IPS-18a (cell line): ENCODE results near the gene RANBP17.

ENCODE experiments used
- H3K27ac ChIP-seq: one replicate; pipeline ENCODE4 v1.5.1; 2013; ENCODE audit warnings: low read length
- H3K27me3 ChIP-seq: one replicate; pipeline ENCODE4 v1.6.1; 2013; ENCODE audit warnings: mild to moderate bottlenecking, low read length; ENCODE audit not compliant: control insufficient read depth, insufficient read depth
- H3K36me3 ChIP-seq: one replicate; pipeline ENCODE4 v1.6.1; 2013; ENCODE audit warnings: low read depth, low read length; ENCODE audit not compliant: control insufficient read depth
- H3K4me1 ChIP-seq: one replicate; pipeline ENCODE4 v1.6.1; 2013; ENCODE audit warnings: low read depth, low read length; ENCODE audit not compliant: control insufficient read depth
- H3K4me3 ChIP-seq: one replicate; pipeline ENCODE4 v1.5.1; 2013; ENCODE audit warnings: low read length
- H3K9ac ChIP-seq: one replicate; pipeline ENCODE4 v1.6.1; 2013; ENCODE audit warnings: mild to moderate bottlenecking, low read length, moderate library complexity
- H3K9me3 ChIP-seq: one replicate; pipeline ENCODE4 v1.6.1; 2013; ENCODE audit warnings: low read depth, low read length; ENCODE audit not compliant: control insufficient read depth

The RANBP17 gene

DNA sequence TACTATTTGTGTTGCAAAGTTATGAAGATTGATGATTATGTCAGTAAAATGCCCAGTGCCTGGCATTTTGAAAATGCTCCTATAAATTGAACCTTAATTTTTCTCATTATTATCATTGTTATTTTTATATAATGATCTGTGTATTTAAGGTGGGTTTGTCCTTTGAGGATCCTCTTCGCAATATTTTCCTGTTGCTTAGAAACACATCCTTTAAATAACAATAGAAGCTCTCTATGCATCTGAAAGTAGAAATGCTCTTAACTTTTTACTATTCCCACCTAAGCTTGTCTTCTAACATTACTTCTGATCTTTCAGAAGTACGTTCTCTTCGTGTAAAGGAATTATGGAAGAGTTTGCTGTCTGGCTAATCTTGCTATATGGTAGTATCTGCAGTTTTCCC is 232.5 kb downstream of the RANBP17 start:
- Histone ChIP-seq H3K27me3 (no peaks in the 10 kb centered on the region), H3K9ac (peak overlapping the region; percentile 45), H3K4me1 (peaks cover 14% of the 10 kb centered on the region), H3K4me3 (no peak overlapping the region), H3K9me3 (no peaks in the 10 kb centered on the region), H3K27ac (peak overlapping the region; percentile 52), H3K36me3 (no peaks in the 10 kb centered on the region)

- Histone ChIP-seq H3K27me3 (no peaks in the 10 kb centered on the region), H3K36me3 (no peaks in the 10 kb centered on the region), H3K4me3 (peak overlapping the region; percentile 21), H3K9ac (no peak overlapping the region), H3K9me3 (no peaks in the 10 kb centered on the region), H3K27ac (peak overlapping the region; percentile 47), H3K4me1 (peaks cover 12% of the 10 kb centered on the region)
Measured at GRCh38 chr5:171102877-171103610, 241.2 kb downstream of the RANBP17 start.

GRCh38 chr5:171107669-171108068 is 245.9 kb downstream of the RANBP17 start:
- no peak overlapping the region for H3K9ac ChIP-seq
- H3K27ac ChIP-seq: no peak overlapping the region
- no peaks in the 10 kb centered on the region for H3K36me3 ChIP-seq
- H3K27me3 ChIP-seq: no peaks in the 10 kb centered on the region
- H3K4me1 ChIP-seq: peaks cover 10% of the 10 kb centered on the region
- no peak overlapping the region for H3K4me3 ChIP-seq
- H3K9me3 ChIP-seq: no peaks in the 10 kb centered on the region

DNA sequence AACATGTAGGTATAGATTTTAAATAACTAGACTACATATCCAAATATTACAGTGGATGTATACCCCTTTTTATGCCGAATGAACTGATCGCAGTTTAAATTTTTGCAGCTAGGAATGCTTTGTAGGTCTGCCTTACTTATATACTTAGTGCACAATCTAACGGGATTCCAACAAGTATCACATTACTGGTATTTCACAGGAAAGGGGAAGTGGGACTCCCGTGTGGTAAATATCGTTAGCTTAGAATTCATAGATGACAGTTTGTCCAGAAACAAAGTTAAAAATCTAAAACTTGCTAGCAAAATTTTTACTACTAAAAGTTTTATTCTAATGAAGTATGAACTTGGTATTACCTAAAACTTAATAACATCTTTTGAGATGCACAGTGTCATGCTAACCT is 253.7 kb downstream of the RANBP17 start:
- no peaks in the 10 kb centered on the region for H3K27me3 ChIP-seq
- H3K4me3 ChIP-seq: no peak overlapping the region
- no peaks in the 10 kb centered on the region for H3K36me3 ChIP-seq
- no peak overlapping the region for H3K9ac ChIP-seq
- no peak overlapping the region for H3K27ac ChIP-seq
- no peaks in the 10 kb centered on the region for H3K4me1 ChIP-seq
- H3K9me3 ChIP-seq: no peaks in the 10 kb centered on the region

- no peaks in the 10 kb centered on the region for H3K36me3 ChIP-seq
- H3K9ac ChIP-seq: no peak overlapping the region
- no peaks in the 10 kb centered on the region for H3K9me3 ChIP-seq
- H3K27me3 ChIP-seq: no peaks in the 10 kb centered on the region
- no peak overlapping the region for H3K27ac ChIP-seq
- no peaks in the 10 kb centered on the region for H3K4me1 ChIP-seq
- no peak overlapping the region for H3K4me3 ChIP-seq
Measured at GRCh38 chr5:171116719-171117118, 254.9 kb downstream of the RANBP17 start.

DNA sequence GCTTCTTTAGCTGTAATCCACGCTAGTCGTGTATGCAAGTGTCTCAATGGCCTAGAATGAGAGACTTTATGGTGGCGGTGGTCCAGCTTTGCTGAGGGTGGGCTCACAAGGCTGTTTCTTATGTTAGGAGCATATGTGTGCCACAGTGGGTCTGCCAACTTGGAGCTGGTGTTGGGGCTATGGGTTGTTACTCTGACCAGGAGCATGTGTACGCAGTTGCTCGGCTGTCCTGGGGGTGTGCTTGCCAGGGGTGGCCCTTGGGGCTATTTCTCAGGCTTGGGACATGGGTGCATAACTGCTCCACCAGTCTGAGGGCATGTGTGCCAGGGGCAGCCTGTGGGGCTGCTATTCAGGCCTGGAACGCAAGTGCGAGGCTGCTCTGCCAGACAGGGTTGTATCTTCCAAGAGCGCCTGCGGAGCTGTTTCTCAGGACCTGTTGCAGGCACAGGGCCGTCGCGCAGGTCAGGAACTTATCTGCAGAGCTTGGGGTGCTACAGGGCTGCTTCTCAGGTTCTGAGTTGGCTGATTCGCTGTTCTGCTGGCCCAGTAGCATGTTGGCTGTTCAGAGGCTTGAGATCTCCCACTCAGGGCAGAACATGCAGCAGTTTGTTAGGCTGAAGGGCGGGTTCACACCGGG is 259.3 kb downstream of the RANBP17 start:
- Histone ChIP-seq H3K9ac (no peak overlapping the region), H3K9me3 (no peaks in the 10 kb centered on the region), H3K4me3 (no peak overlapping the region), H3K27me3 (no peaks in the 10 kb centered on the region), H3K4me1 (no peaks in the 10 kb centered on the region), H3K27ac (no peak overlapping the region), H3K36me3 (no peaks in the 10 kb centered on the region)

DNA sequence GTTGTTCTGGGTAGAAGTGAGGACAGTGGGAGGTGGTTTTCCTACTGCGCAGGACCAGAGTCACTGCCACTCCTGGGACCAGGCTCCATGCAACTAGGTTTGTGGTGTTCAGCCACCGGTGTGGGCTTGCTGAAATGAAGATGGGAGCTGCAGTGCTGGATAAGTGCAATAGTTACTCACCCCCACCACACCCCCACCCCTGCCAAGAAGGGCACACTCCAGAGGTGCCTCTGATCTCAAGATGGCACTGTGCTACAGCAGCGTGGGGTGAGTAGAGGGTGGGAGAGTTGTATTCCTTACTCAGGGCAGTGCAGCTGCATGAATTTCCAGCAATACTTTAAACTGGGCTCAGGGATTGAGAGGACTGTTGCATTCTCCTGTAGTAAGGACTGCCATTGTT is 259.8 kb downstream of the RANBP17 start:
- H3K27ac ChIP-seq: no peak overlapping the region
- H3K9ac ChIP-seq: no peak overlapping the region
- H3K4me3 ChIP-seq: no peak overlapping the region
- no peaks in the 10 kb centered on the region for H3K36me3 ChIP-seq
- no peaks in the 10 kb centered on the region for H3K27me3 ChIP-seq
- no peaks in the 10 kb centered on the region for H3K4me1 ChIP-seq
- no peaks in the 10 kb centered on the region for H3K9me3 ChIP-seq

DNA sequence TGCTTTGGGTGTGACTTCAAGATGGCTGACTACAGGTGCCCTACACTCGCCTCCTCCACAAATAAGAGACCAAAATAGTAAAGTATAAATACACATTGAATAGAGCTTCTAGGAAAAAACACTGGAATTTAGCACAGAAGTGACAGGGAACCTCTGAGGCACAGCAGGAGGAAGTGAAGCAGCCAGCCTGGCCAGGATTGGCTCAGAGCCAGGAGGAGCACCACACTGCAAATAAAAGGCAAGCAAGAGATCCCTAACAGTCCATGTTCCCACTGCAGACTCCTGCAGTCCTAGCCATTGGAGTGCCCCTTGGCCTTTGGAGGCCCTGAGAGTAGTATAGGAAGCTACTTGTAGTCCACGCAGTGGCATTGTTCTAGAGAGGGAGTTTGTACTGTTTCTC is 260.6 kb downstream of the RANBP17 start:
- Histone ChIP-seq H3K27ac (no peak overlapping the region), H3K4me1 (no peaks in the 10 kb centered on the region), H3K27me3 (no peaks in the 10 kb centered on the region), H3K9ac (no peak overlapping the region), H3K4me3 (no peak overlapping the region), H3K36me3 (no peaks in the 10 kb centered on the region), H3K9me3 (no peaks in the 10 kb centered on the region)

GRCh38 chr5:171123417-171123816 is 261.6 kb downstream of the RANBP17 start:
- H3K27ac ChIP-seq: no peak overlapping the region
- H3K4me3 ChIP-seq: no peak overlapping the region
- no peaks in the 10 kb centered on the region for H3K4me1 ChIP-seq
- no peak overlapping the region for H3K9ac ChIP-seq
- H3K27me3 ChIP-seq: no peaks in the 10 kb centered on the region
- H3K36me3 ChIP-seq: no peaks in the 10 kb centered on the region
- no peaks in the 10 kb centered on the region for H3K9me3 ChIP-seq

DNA sequence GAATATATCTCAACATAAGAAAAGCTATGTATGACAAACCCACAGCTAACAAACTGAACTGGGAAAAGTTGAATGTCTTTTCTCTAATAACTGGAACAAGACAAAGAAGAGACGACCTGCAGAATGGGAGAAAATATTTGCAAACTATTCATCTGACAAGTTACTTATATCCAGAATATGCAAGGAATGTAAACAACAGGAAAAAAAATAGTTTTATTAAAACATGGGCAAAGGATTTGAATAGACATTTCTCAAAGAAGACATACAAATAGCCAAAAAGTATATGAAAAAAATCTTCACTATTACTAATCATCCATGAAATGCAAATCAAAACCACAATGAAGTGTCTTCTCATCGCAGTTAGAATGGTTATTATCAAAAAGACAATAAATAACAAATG is 265.5 kb downstream of the RANBP17 start:
- H3K9ac ChIP-seq: no peak overlapping the region
- no peaks in the 10 kb centered on the region for H3K9me3 ChIP-seq
- H3K36me3 ChIP-seq: no peaks in the 10 kb centered on the region
- H3K27ac ChIP-seq: no peak overlapping the region
- no peaks in the 10 kb centered on the region for H3K4me1 ChIP-seq
- no peak overlapping the region for H3K4me3 ChIP-seq
- no peaks in the 10 kb centered on the region for H3K27me3 ChIP-seq

DNA sequence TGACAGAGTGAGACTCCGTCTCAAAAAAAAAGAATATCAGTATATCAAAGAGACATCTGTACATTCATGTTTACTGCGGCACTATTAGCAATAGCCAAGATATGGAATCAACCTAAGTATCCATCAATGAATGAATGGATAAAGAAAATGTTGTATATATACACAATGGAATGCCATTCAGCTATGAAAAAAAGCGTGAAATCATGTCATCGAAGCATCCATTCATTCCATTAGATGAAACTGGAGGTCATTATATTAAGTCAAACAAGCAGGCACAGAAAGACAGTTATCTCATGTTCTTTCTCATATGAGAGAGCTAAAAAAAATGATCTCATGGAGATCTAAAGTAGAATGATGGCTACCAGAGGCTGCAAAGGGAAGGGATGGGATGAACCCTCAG is 266.3 kb downstream of the RANBP17 start:
- H3K27ac ChIP-seq: no peak overlapping the region
- H3K4me3 ChIP-seq: no peak overlapping the region
- no peak overlapping the region for H3K9ac ChIP-seq
- H3K27me3 ChIP-seq: no peaks in the 10 kb centered on the region
- no peaks in the 10 kb centered on the region for H3K36me3 ChIP-seq
- H3K4me1 ChIP-seq: no peaks in the 10 kb centered on the region
- H3K9me3 ChIP-seq: no peaks in the 10 kb centered on the region

GRCh38 chr5:171129308-171129707 is 267.5 kb downstream of the RANBP17 start:
- Histone ChIP-seq H3K27me3 (no peaks in the 10 kb centered on the region), H3K4me3 (no peak overlapping the region), H3K9ac (no peak overlapping the region), H3K27ac (no peak overlapping the region), H3K4me1 (no peaks in the 10 kb centered on the region), H3K36me3 (no peaks in the 10 kb centered on the region), H3K9me3 (no peaks in the 10 kb centered on the region)
